IMR-90 (cell line): ENCODE data around the gene C19orf73. TPM values are rescaled to one million over a fixed set of nuclear protein-coding genes. Genes with fewer than 3 reads are reported as not detected.

Source experiments
- microRNA-seq, 2 experiments: library from miRNA; stranded (forward) in 1 of 2; unstranded in 1 of 2; fragments of 10-50 nt in 1 of 2; fragments of <30 nt in 1 of 2; gene quantifications in 1 of 2; microRNA quantifications in 1 of 2; one replicate each; pipeline versions ENCODE3 to v1.1.0; 2013 to 2020; ENCODE audit not compliant: insufficient read depth in 1 of 2, insufficient read length in 1 of 2, unreplicated experiment in 1 of 2
- polyA plus RNA-seq, 3 experiments: library from polyadenylated mRNA; depleted of rRNA; stranded (reverse); fragments of >200 nt; gene quantifications; 2 replicates each; pipeline ENCODE4 v1.2.3, GENCODE V29; 2012; ENCODE audit warnings: low replicate concordance in 1 of 3
- small RNA-seq, 5 experiments: library from RNA; depleted of rRNA; stranded (forward); fragments of <200 nt; gene quantifications; one replicate each; pipeline ENCODE3, GENCODE V24; 2012
- total RNA-seq: library from RNA; depleted of rRNA; stranded (reverse); fragments of >200 nt; gene quantifications from 2 replicates; pipeline ENCODE4 v1.2.3, GENCODE V29; 2012; rRNA removed

C19orf73 gene
- total and polyA plus RNA-seq, 2 of the 4 experiments (the other 2 are of a cell fraction), result 1.2 TPM; not detected in 1

Small RNA genes lying within 50 kb of the gene (microRNA-seq; reads per million reads assigned to microRNA genes)
- not detected for gene RN7SL708P (ENCODE audit: insufficient read depth, insufficient read length)

Small RNA genes lying within 50 kb of the gene (small RNA-seq; reads per million reads assigned to genes)
- 0 reads per million in 5 experiments for gene RN7SL708P

Other genes starting within 250 kb of the C19orf73 start
- 26.7 and 39.4 TPM in 2 replicates for gene PPP1R15A, start 246.7 kb downstream of the C19orf73 start, total RNA-seq
- 87.7 and 104 TPM in 2 replicates for gene PPP1R15A, start 246.7 kb downstream of the C19orf73 start, polyA plus RNA-seq (2012; rRNA removed)
- gene TULP2, start 220.4 kb downstream of the C19orf73 start, total RNA-seq, result under 0.01 TPM in 1 of 2 replicates, not detected in the other
- 0.20 and 0.26 TPM in 2 replicates for gene TULP2, start 220.4 kb downstream of the C19orf73 start, polyA plus RNA-seq (2012; rRNA removed)
- gene NUCB1, start 218.8 kb downstream of the C19orf73 start, total RNA-seq, result 37.3 and 39.2 TPM in 2 replicates
- gene NUCB1, start 218.8 kb downstream of the C19orf73 start, polyA plus RNA-seq (2012; rRNA removed), result 253 and 261 TPM in 2 replicates
- gene DHDH, start 185.4 kb downstream of the C19orf73 start, total RNA-seq, result 0.28 and 0.36 TPM in 2 replicates
- gene DHDH, start 185.4 kb downstream of the C19orf73 start, polyA plus RNA-seq (2012; rRNA removed), result 0.33 and 0.53 TPM in 2 replicates
- 23.3 and 26.1 TPM in 2 replicates for gene BAX, start 164.3 kb downstream of the C19orf73 start, total RNA-seq
- gene BAX, start 164.3 kb downstream of the C19orf73 start, polyA plus RNA-seq (2012; rRNA removed), result 169 and 181 TPM in 2 replicates
- 913 and 1,057 TPM in 2 replicates for gene FTL, start 153.8 kb downstream of the C19orf73 start, total RNA-seq
- 2,766 and 2,944 TPM in 2 replicates for gene FTL, start 153.8 kb downstream of the C19orf73 start, polyA plus RNA-seq (2012; rRNA removed)
- 36.1 and 38.7 TPM in 2 replicates for gene GYS1, start 125.8 kb downstream of the C19orf73 start, total RNA-seq
- 72.2 and 74.8 TPM in 2 replicates for gene GYS1, start 125.8 kb downstream of the C19orf73 start, polyA plus RNA-seq (2012; rRNA removed)
- gene RUVBL2, start 125.3 kb downstream of the C19orf73 start, total RNA-seq, result 354 and 391 TPM in 2 replicates
- gene RUVBL2, start 125.3 kb downstream of the C19orf73 start, polyA plus RNA-seq (2012; rRNA removed), result 196 and 225 TPM in 2 replicates
- gene LHB, start 102.1 kb downstream of the C19orf73 start, total RNA-seq, result not detected in 2 replicates
- not detected in 2 replicates for gene LHB, start 102.1 kb downstream of the C19orf73 start, polyA plus RNA-seq (2012; rRNA removed)
- gene CGB3, start 94.8 kb downstream of the C19orf73 start, total RNA-seq, result not detected in 2 replicates
- gene CGB3, start 94.8 kb downstream of the C19orf73 start, polyA plus RNA-seq (2012; rRNA removed), result not detected in 2 replicates
- not detected in 2 replicates for gene CGB2, start 87.3 kb downstream of the C19orf73 start, total RNA-seq
- not detected in 2 replicates for gene CGB2, start 87.3 kb downstream of the C19orf73 start, polyA plus RNA-seq (2012; rRNA removed)
- not detected in 2 replicates for gene CGB1, start 82.2 kb downstream of the C19orf73 start, total RNA-seq
- gene CGB1, start 82.2 kb downstream of the C19orf73 start, polyA plus RNA-seq (2012; rRNA removed), result not detected in 2 replicates
- not detected in 2 replicates for gene CGB5, start 75.3 kb downstream of the C19orf73 start, total RNA-seq
- not detected in 2 replicates for gene CGB5, start 75.3 kb downstream of the C19orf73 start, polyA plus RNA-seq (2012; rRNA removed)
- not detected in 2 replicates for gene CGB8, start 70.0 kb downstream of the C19orf73 start, total RNA-seq
- 0.47 and 0.48 TPM in 2 replicates for gene CGB8, start 70.0 kb downstream of the C19orf73 start, polyA plus RNA-seq (2012; rRNA removed)
- gene CGB7, start 61.4 kb downstream of the C19orf73 start, total RNA-seq, result not detected in 2 replicates
- 1.7 and 1.9 TPM in 2 replicates for gene CGB7, start 61.4 kb downstream of the C19orf73 start, polyA plus RNA-seq (2012; rRNA removed)
- gene NTF4, start 54.3 kb downstream of the C19orf73 start, total RNA-seq, result 0.18 TPM in 1 of 2 replicates, not detected in the other
- gene NTF4, start 54.3 kb downstream of the C19orf73 start, polyA plus RNA-seq (2012; rRNA removed), result 0.09 and 0.11 TPM in 2 replicates
- gene KCNA7, start 46.4 kb downstream of the C19orf73 start, total RNA-seq, result not detected in 2 replicates
- gene KCNA7, start 46.4 kb downstream of the C19orf73 start, polyA plus RNA-seq (2012; rRNA removed), result 0.02 TPM in 1 of 2 replicates, not detected in the other
- 72.8 and 81.4 TPM in 2 replicates for gene SNRNP70, start 33.7 kb downstream of the C19orf73 start, total RNA-seq
- gene SNRNP70, start 33.7 kb downstream of the C19orf73 start, polyA plus RNA-seq (2012; rRNA removed), result 200 and 344 TPM in 2 replicates
- gene LIN7B, start 4.8 kb downstream of the C19orf73 start, total RNA-seq, result 2.8 and 3.8 TPM in 2 replicates
- gene LIN7B, start 4.8 kb downstream of the C19orf73 start, polyA plus RNA-seq (2012; rRNA removed), result 8.0 and 9.9 TPM in 2 replicates
- 0.83 and 0.90 TPM in 2 replicates for gene PPFIA3, start 401 bp upstream of the C19orf73 start, total RNA-seq
- 1.9 and 2.4 TPM in 2 replicates for gene PPFIA3, start 401 bp upstream of the C19orf73 start, polyA plus RNA-seq (2012; rRNA removed)
- gene HRC, start 36.3 kb upstream of the C19orf73 start, total RNA-seq, result not detected in 2 replicates
- 0.03 TPM in 1 of 2 replicates, not detected in the other for gene HRC, start 36.3 kb upstream of the C19orf73 start, polyA plus RNA-seq (2012; rRNA removed)
- gene TRPM4, start 38.6 kb upstream of the C19orf73 start, total RNA-seq, result 1.9 and 2.2 TPM in 2 replicates
- 17.4 and 19.7 TPM in 2 replicates for gene TRPM4, start 38.6 kb upstream of the C19orf73 start, polyA plus RNA-seq (2012; rRNA removed)
- gene SLC6A16, start 206.0 kb upstream of the C19orf73 start, total RNA-seq, result under 0.01 and 0.18 TPM in 2 replicates
- 0.76 and 0.89 TPM in 2 replicates for gene SLC6A16, start 206.0 kb upstream of the C19orf73 start, polyA plus RNA-seq (2012; rRNA removed)
- gene CD37, start 216.3 kb upstream of the C19orf73 start, total RNA-seq, result not detected in 2 replicates
- gene CD37, start 216.3 kb upstream of the C19orf73 start, polyA plus RNA-seq (2012; rRNA removed), result not detected in 2 replicates
- 30.8 and 31.7 TPM in 2 replicates for gene TEAD2, start 243.3 kb upstream of the C19orf73 start, total RNA-seq
- 33.6 and 37.6 TPM in 2 replicates for gene TEAD2, start 243.3 kb upstream of the C19orf73 start, polyA plus RNA-seq (2012; rRNA removed)
- not detected in 2 replicates for gene DKKL1, start 244.7 kb upstream of the C19orf73 start, total RNA-seq
- 0.67 TPM in 2 replicates for gene DKKL1, start 244.7 kb upstream of the C19orf73 start, polyA plus RNA-seq (2012; rRNA removed)